ENCODE data around the gene HPD. TPM values are rescaled to one million over a fixed set of nuclear protein-coding genes. Genes with fewer than 3 reads are reported as not detected.
A peak's percentile ranks its signal among the peaks of the same experiment; 100 is the strongest.

Gene HPD
- total RNA-seq, 1 donor from 2014 or later, result 1,410 TPM

DNA sequence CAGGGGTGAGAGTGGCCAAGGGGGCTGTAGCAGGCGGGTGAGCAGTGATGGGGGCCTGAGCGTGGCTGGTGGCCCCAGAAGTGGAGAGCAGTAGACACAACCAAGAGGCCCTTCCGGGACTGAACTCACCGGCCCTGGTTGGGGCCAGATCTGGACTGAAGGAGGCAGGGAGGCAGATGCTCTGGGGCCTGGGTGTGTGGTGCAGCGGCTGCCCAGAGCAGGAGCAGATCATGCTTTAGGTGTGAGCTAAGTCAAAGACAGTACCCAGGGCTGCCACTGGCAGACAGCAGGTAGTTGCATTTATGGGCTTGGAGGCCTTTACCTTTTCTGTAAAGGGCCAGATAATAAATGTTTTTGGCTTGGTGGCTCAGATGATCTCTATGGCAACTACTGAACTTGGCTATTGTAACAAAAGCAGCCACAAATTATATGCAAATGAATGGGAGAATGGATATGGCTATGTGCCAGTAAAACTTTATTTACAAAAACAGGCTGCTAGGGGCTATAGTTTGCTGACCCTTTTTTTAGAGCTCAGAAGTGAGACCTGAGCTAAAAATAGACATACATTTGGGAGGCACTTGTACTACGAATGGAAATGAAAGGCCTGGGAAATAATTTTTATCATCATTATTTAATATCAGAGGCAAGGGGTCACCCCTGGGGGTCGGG lies 29.3 kb downstream of the HPD start:
- no peak for DNase-seq (ENCODE audit: low spot score)
- peak; percentile 7 for ATAC-seq

DNA sequence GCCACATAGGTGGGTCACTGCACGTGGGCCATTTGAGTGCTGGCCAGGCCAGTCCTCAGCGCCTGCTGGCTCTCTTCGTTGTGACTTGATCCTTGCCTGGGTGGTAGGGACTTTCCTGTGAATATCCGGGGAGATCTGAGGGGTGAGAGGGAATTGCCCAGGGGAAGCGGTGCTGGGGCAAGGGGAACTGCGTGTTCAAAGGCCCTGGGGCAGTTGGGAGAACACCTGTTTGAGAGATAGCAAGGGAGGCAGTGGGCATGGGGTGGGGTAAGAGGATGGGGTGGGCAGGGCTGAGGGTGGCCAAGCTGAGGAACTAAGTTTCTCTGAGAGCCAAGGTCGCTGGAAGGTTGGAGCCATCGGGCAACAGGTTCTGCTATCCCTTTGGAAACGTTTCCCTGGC lies 29.8 kb downstream of the HPD start:
- ATAC-seq, result no peak

GRCh38 chr12:121828306-121828705 lies 30.4 kb downstream of the HPD start:
- DNase-seq (ENCODE audit: low spot score) (no peak), ATAC-seq (no peak)

More for the DNA sequence above, 29.8 kb downstream of the HPD start:
- no peak for DNase-seq (ENCODE audit: low spot score)

- DNase-seq (ENCODE audit: low spot score) (no peak), ATAC-seq (peak; percentile 7)
Measured at GRCh38 chr12:121827351-121828099, 31.1 kb downstream of the HPD start.

DNA sequence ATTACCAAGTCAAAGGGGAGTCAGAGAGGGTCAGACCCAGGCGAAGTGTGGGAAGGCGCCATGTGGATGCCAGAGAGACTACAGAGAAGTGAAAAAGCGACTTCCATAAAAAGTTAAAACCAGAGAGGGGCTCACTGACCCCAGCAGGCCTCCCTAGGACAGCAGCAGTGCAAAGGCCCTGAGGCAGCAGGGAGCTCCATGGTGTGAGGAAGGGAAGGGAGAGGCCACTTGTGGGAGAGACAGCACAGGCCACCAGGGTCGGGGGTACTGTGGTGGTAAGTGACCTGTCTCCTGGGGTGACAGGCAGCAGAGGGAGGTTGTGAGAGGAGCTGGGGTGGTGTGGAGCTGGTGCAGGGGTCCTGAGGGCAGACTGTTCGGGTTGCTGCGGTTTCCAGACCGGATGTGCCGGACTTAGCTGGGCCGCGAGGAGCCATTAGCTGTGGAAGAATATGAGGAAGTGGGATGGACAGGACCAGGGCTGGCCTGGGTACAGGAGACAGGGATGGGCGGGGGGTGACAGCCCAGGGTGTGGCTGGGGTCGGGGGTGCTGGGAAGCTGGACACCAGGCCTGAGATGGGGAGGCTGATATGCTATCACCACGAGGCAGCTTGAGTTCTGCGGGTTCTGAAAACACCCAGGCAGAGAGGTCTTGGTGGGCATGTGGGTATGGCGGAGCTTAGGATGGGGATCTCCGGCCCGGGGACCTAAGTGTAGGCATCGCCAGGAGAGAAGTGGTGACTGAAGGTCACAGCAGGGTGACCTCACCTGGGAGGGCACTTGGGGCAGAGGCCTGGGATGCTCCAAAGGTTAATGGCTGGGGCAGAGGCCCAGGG lies 32.1 kb downstream of the HPD start:
- ATAC-seq, result peak; percentile 15
- no peak for DNase-seq (ENCODE audit: low spot score)

DNA sequence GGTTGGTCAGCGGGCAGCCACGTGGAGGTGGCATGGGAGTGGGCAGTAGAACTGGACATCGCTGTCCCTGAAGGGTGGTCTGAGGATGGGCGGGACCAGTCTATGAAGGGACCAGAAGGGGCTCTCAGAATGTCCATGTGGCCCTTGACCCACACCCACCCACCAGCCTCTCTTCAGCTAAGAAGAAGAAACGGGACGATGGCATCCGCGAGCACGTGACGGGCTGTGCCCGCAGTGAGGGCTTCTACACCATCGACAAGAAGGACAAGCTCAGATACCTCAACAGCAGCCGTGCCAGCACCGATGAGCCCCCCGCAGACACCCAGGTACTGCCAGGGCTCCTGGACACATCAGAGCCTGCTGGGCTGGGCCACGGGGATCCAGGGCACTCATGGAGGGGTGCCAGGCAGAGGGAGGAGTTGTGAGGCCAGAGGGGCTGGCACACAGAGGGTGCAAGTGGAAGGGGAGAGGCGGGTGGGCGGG lies 33.6 kb downstream of the HPD start:
- DNase-seq (ENCODE audit: low spot score) (no peak), ATAC-seq (no peak)

DNA sequence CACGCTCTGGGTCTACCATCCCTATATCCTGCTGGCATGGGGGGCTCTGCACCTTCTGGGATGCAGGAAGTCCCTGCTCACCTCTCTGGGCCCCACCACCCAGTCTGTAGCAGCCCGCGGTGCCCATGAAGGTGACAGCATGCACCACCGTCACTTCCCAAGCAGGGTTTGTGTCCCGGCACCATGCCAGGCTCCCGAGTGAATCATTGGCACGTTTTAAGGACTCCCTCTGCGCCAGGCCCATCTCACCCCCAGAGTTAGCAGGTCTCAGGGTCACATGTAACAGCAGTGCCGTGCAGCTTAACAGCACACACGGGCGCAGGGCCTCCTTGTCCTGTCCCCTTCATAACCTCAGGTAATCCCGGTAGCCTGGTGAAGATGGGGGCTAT lies 34.9 kb downstream of the HPD start:
- ATAC-seq, result no peak
- no peak for DNase-seq (ENCODE audit: low spot score)

DNA sequence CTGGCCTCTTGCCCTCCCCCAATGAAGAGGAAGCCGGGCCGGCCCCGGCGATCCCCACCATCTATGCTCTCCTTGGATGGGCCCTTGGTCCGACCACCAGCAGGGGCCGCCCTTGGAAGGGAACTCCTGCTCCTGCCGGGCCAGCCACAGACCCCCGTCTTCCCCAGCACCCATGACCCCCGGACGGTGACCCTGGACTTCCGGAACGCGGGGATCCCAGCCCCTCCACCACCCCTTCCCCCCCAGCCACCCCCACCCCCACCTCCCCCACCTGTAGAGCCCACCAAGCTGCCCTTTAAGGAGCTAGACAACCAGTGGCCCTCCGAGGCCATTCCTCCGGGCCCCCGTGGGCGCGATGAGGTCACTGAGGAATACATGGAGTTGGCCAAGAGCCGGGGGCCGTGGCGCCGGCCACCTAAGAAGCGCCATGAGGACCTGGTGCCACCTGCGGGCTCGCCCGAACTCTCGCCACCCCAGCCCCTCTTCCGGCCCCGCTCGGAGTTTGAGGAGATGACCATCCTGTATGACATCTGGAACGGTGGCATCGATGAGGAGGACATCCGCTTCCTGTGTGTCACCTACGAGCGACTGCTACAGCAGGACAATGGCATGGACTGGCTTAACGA lies 35.4 kb downstream of the HPD start:
- ATAC-seq (no peak), DNase-seq (ENCODE audit: low spot score) (no peak)

- DNase-seq (ENCODE audit: low spot score) (no peak), ATAC-seq (peak; percentile 8)
Measured at GRCh38 chr12:121822393-121823100, 36.1 kb downstream of the HPD start.

- no peak for ATAC-seq
- DNase-seq (ENCODE audit: low spot score), result no peak
Measured at GRCh38 chr12:121820056-121820455, 38.6 kb downstream of the HPD start.

- no peak for DNase-seq (ENCODE audit: low spot score)
Measured at GRCh38 chr12:121819212-121819949, 39.3 kb downstream of the HPD start.

DNA sequence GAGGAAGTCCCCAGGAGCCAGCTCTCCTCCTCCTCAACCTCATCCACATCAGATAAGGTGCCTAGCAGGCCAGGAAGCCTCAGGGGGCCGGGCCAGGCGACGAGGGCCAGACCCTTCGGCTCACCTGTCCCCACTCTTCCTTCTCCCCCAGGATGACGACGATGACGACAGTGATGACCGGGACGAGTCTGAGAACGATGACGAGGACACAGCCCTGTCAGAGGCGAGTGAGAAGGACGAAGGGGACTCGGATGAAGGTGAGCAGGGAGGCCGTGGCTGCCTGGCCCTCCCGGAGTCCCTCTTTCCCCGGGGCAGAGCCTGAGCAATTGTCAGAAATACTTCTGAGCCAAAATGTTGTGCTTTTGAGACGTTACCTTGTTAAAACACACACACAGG lies 41.0 kb downstream of the HPD start:
- ATAC-seq, result no peak
- DNase-seq (ENCODE audit: low spot score), result no peak

More at GRCh38 chr12:121819212-121819949, 39.3 kb downstream of the HPD start:
- no peak for ATAC-seq

DNA sequence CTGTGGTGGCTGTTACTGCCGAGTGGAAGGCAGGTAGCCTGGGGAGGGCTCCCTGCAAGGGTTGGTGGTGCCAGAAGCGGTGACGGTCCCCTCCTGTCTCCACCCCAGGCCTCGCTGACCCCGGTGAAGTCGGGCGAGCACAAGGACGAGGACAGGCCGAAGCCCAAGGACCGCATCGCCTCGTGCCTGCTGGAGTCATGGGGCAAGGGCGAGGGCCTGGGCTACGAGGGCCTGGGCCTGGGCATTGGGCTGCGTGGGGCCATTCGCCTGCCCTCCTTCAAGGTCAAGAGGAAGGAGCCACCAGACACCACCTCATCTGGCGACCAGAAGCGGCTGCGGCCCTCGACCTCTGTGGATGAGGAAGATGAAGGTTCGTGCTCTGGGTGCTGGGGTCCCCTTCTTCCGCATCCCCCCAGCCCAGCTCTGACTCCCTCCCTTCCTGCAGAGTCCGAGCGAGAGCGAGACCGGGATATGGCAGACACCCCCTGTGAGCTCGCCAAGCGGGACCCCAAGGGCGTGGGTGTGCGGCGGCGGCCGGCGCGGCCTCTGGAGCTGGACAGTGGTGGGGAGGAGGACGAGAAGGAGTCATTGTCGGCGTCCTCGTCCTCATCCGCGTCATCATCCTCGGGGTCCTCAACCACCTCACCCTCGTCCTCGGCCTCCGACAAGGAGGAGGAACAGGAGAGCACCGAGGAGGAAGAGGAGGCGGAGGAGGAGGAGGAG lies 41.6 kb downstream of the HPD start:
- no peak for DNase-seq (ENCODE audit: low spot score)
- no peak for ATAC-seq

GRCh38 chr12:121815263-121815662 lies 43.4 kb downstream of the HPD start:
- no peak for DNase-seq (ENCODE audit: low spot score)
- ATAC-seq, result no peak

- ATAC-seq (no peak), DNase-seq (ENCODE audit: low spot score) (no peak)
Measured at GRCh38 chr12:121814429-121815119, 44.1 kb downstream of the HPD start.

- no peak for DNase-seq (ENCODE audit: low spot score)
- ATAC-seq, result no peak
Measured at GRCh38 chr12:121813951-121814350, 44.7 kb downstream of the HPD start.

DNA sequence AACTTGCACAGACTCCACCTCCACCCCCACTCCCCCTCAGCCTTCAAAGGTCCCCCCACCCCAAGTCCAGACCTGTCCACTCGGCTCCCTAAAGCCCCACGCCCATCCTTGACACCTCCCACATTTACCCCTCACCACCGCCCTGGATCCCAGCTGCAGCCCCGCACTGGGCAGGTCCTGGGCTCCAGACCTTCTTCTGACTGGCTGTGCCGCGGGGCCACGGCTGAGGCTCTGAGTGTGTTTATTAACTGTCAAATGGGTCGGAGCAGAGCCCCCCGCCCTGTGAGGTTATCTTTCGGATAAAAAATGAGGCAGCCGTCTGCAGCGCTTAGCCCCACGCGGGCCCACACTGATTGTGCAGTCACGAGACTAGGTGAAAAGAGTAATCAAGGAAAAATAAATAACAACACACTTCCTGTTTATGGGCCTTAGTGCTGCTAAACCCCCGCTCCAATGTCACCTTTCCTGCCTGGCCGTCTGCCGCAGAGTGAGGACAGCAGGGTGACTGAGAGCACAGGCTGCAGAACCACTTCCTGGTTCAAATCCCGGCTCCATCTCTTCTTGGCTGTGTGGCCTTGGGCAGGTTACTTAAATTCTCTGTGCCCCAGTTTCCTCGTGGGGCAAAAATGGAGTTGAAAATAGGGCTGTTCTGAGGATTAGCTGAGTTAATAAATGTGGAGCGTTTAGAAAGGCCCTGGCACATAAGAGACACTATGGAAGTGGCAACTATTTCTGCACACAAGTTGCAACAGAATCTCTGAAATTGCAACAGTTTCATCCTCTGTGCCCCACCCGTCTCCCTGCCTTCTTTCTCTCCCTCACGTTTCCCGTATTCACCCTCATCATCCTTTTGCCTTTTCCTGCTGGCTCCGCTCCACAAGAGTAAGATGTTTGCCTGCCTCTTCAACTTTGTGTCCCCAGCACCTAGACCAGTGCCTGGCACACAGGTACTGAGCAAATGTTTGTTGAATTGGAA lies 45.5 kb downstream of the HPD start:
- no peak for ATAC-seq
- DNase-seq (ENCODE audit: low spot score), result peak; percentile 51
